Trophoblast cell (in vitro differentiated cells and primary cell): Measurements from ENCODE around the gene SGCD.

Experiments
- DNase-seq, 2 donors: peaks; one replicate each; pipeline ENCODE4 v3.0.0-alpha.2; 2016
- H2AFZ ChIP-seq: 2 replicates; pipeline ENCODE4 v1.6.1; 2013; ENCODE audit warnings: low read length, moderate library complexity, mild to moderate bottlenecking; ENCODE audit not compliant: insufficient read depth, poor library complexity
- H2AK5ac ChIP-seq: 2 replicates; pipeline ENCODE4 v1.6.1; 2013; ENCODE audit warnings: mild to moderate bottlenecking, low read length
- H2BK120ac ChIP-seq: 2 replicates; pipeline ENCODE4 v1.6.1; 2013; ENCODE audit warnings: low read length, mild to moderate bottlenecking, moderate library complexity; ENCODE audit not compliant: insufficient read depth, poor library complexity
- H2BK12ac ChIP-seq: 2 replicates; pipeline ENCODE4 v1.6.1; 2013; ENCODE audit warnings: mild to moderate bottlenecking, low read length, moderate library complexity
- H2BK5ac ChIP-seq: 2 replicates; pipeline ENCODE4 v1.6.1; 2013; ENCODE audit warnings: low read length, low read depth, moderate library complexity, mild to moderate bottlenecking; ENCODE audit not compliant: poor library complexity
- H3K14ac ChIP-seq: 2 replicates; pipeline ENCODE4 v1.6.1; 2013; ENCODE audit warnings: mild to moderate bottlenecking, low read length
- H3K18ac ChIP-seq: 2 replicates; pipeline ENCODE4 v1.6.1; 2013; ENCODE audit warnings: mild to moderate bottlenecking, low read length
- H3K23ac ChIP-seq: 2 replicates; pipeline ENCODE4 v1.6.1; 2013; ENCODE audit warnings: low read length
- H3K27ac ChIP-seq: 2 replicates; pipeline ENCODE4 v1.5.1; 2013; ENCODE audit warnings: low read depth, mild to moderate bottlenecking, inconsistent platforms, low read length, moderate library complexity
- H3K27me3 ChIP-seq: 2 replicates; pipeline ENCODE4 v1.6.1; 2013; ENCODE audit warnings: inconsistent platforms, mild to moderate bottlenecking, low read length, moderate library complexity; ENCODE audit not compliant: insufficient read depth
- H3K36me3 ChIP-seq, 2 experiments: 1 replicate in 1 of 2; 2 replicates in 1 of 2; pipeline ENCODE4 v1.6.1; 2013; ENCODE audit warnings: low read length in 2 of 2, mild to moderate bottlenecking in 2 of 2, moderate library complexity in 1 of 2; ENCODE audit not compliant: insufficient read depth in 2 of 2, control insufficient read depth in 1 of 2
- H3K4ac ChIP-seq: 2 replicates; pipeline ENCODE4 v1.6.1; 2013; ENCODE audit warnings: low read depth, mild to moderate bottlenecking, low read length, moderate library complexity
- H3K4me1 ChIP-seq, 2 experiments: 1 replicate in 1 of 2; 2 replicates in 1 of 2; pipeline ENCODE4 v1.6.1; 2013; ENCODE audit warnings: low read length in 2 of 2, mild to moderate bottlenecking in 2 of 2, moderate library complexity in 1 of 2; ENCODE audit not compliant: insufficient read depth in 2 of 2, control insufficient read depth in 1 of 2
- H3K4me2 ChIP-seq: 2 replicates; pipeline ENCODE4 v1.6.1; 2013; ENCODE audit warnings: inconsistent platforms, mild to moderate bottlenecking, low read length, moderate library complexity
- H3K4me3 ChIP-seq: 2 replicates; pipeline ENCODE4 v1.5.1; 2013; ENCODE audit warnings: mild to moderate bottlenecking, low read depth, low read length, inconsistent platforms
- H3K79me1 ChIP-seq: one replicate; pipeline ENCODE4 v1.6.1; 2013; ENCODE audit warnings: low read length
- H3K79me2 ChIP-seq: 2 replicates; pipeline ENCODE4 v1.6.1; 2013; ENCODE audit warnings: low read length, mild to moderate bottlenecking; ENCODE audit not compliant: control insufficient read depth, insufficient read depth, poor library complexity
- H3K9ac ChIP-seq: 2 replicates; pipeline ENCODE4 v1.6.1; 2013; ENCODE audit warnings: mild to moderate bottlenecking, low read length
- H3K9me3 ChIP-seq: 2 replicates; pipeline ENCODE4 v1.6.1; 2013; ENCODE audit warnings: low read depth, mild to moderate bottlenecking, control low read depth, inconsistent platforms, low read length; ENCODE audit not compliant: insufficient read depth
- H4K12ac ChIP-seq: 2 replicates; pipeline ENCODE4 v1.6.1; 2013; ENCODE audit warnings: low read depth, mild to moderate bottlenecking, low read length, moderate library complexity
- H4K8ac ChIP-seq: 2 replicates; pipeline ENCODE4 v1.6.1; 2013; ENCODE audit warnings: low read depth, mild to moderate bottlenecking, low read length, moderate library complexity
- H4K91ac ChIP-seq: one replicate; pipeline ENCODE4 v1.6.1; 2013; ENCODE audit warnings: low read depth, mild to moderate bottlenecking, low read length, moderate library complexity
- WGBS: extraction: QIAGEN DNeasy Blood & Tissue Kit; methylation state at CpG from one replicate; pipeline ENCODE4 v1.1.7; 2013; ENCODE audit warnings: missing lambda C conversion rate; ENCODE audit not compliant: insufficient read length, insufficient coverage; ENCODE audit errors: extremely low coverage; 5-methylcytosine and 5-hydroxymethylcytosine counted together

SGCD gene

DNA sequence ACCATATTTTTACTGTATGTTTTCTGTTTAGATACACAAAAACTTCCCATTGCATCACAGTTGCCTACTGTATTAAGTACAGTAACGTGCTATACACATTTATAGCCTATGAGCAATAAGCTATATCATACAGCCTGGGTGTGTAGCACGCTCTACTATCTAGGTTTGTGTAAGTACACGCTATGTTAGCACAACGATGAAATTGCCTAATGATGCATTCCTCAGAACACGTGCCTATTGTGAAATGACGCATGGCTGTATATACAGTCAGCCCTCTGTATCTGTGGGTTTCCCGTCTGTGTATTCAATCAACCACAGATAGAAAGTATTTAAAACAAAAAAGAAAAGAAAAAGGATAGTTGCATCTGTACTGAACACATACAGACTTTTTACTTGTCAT is 64.2 kb downstream of the SGCD start:
- Histone ChIP-seq H3K23ac (no peak overlapping the region), H2AK5ac (no peak overlapping the region), H4K12ac (no peak overlapping the region), H3K9ac (no peak overlapping the region), H2AFZ (no peak overlapping the region), H3K4me2 (no peak overlapping the region), H4K91ac (no peak overlapping the region), H3K79me2 (no peaks in the 10 kb centered on the region), H3K18ac (no peak overlapping the region), H3K36me3 (no peaks in the 10 kb centered on the region), H3K79me1 (no peaks in the 10 kb centered on the region), H3K4me3 (no peak overlapping the region), H3K14ac (no peak overlapping the region), H3K4me1 (peaks cover 0 to 3% of the 10 kb centered on the region in 2 experiments), H3K4ac (no peak overlapping the region), H4K8ac (no peak overlapping the region), H3K27ac (no peak overlapping the region), H3K9me3 (no peaks in the 10 kb centered on the region), H2BK12ac (no peak overlapping the region), H3K27me3 (no peaks in the 10 kb centered on the region), H2BK5ac (no peak overlapping the region), H2BK120ac (no peak overlapping the region)
- no CpG with 5 or more reads among the region's 7 CpGs for WGBS
- DNase-seq: peak; percentile 70 to 83

DNA sequence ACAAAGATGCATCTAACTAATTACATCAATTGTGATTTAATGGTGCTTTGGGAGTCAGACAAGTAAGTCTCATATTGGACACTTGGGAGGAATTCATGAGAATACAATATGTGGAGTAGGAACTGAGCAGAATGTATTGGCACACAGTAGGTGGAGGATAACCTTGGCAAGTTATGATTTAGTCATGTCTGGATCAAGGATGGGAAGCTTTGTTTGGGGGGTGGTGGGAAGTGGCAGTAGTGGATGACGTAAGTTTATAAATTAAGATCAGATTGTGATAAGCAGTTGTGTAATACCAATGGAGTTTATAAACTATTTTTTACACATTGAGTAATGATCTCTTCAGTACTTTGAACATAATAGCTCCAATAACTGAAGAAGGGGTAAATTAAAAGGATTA is 67.0 kb downstream of the SGCD start:
- Histone ChIP-seq H4K12ac (no peak overlapping the region), H3K79me1 (no peaks in the 10 kb centered on the region), H2BK5ac (no peak overlapping the region), H3K4me1 (peaks cover 0 to 3% of the 10 kb centered on the region in 2 experiments), H3K14ac (no peak overlapping the region), H3K9ac (no peak overlapping the region), H3K27ac (no peak overlapping the region), H3K9me3 (no peaks in the 10 kb centered on the region), H3K27me3 (no peaks in the 10 kb centered on the region), H2AK5ac (no peak overlapping the region), H2AFZ (no peak overlapping the region), H3K36me3 (no peaks in the 10 kb centered on the region), H3K4me2 (no peak overlapping the region), H3K23ac (no peak overlapping the region), H2BK12ac (no peak overlapping the region), H3K4me3 (no peak overlapping the region), H3K4ac (no peak overlapping the region), H2BK120ac (no peak overlapping the region), H3K18ac (no peak overlapping the region), H4K91ac (no peak overlapping the region), H4K8ac (no peak overlapping the region), H3K79me2 (no peaks in the 10 kb centered on the region)
- WGBS: no CpG with 5 or more reads among the region's 1 CpG
- no peak for DNase-seq

DNA sequence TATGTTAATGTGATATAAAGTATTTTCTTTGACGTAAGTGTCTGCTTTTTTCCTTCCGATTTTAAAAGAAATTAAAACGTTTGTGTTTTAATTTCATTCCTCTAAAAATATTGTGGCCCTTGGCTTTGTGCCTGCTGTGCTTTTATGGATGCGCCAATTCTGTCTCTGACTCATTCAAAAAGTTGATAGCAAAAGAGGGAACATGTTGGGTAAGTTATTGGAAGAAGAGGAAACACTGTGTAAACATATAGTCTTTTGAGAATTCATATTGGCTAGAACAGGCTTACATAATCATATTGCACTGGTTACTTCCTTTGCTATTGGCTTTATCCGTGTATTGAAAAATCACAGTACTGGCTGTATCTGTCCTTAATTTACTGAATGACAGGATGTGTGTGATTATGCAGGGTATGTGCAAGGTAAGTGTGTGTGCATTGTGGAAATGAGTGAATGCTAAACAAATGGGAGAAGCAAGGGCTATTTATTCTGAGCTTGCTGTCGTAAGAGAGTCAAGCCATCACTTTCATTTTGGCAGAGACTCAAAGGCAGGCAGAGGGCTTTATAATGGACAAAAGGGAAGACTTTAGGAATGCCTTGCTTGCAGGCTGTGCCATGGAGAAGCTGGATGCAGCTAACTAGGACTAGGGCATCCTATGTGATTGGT is 67.8 kb downstream of the SGCD start:
- no peak overlapping the region for H2BK120ac ChIP-seq
- no CpG with 5 or more reads among the region's 6 CpGs for WGBS
- no peaks in the 10 kb centered on the region for H3K36me3 ChIP-seq

DNA sequence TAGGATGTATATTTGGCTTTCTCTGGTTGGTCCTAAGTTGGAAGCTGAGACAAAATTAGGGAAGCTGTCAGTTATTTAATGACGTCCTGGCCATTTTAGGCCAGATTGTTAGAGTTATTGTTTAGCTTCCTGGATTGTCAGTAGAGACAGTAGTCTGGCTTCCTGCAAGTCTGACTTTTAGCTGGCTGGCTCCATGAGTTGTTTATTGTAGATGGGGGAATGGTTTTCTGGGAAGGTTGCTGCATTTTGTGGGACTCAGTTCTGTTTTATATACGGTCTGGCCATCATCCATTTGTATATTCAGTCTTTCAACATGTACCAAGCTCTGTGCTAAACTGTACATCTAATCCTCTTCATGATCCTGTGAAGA is 68.3 kb downstream of the SGCD start:
- no peak overlapping the region for H2BK12ac ChIP-seq
- WGBS: no CpG with 5 or more reads among the region's 2 CpGs
- H3K27me3 ChIP-seq: no peaks in the 10 kb centered on the region
- H4K12ac ChIP-seq: no peak overlapping the region
- no peak for DNase-seq
- no peak overlapping the region for H2BK5ac ChIP-seq
- H3K4me3 ChIP-seq: no peak overlapping the region
- H3K9ac ChIP-seq: no peak overlapping the region
- no peak overlapping the region for H3K4ac ChIP-seq
- no peak overlapping the region for H2BK120ac ChIP-seq
- no peak overlapping the region for H3K4me2 ChIP-seq
- H3K23ac ChIP-seq: no peak overlapping the region
- no peaks in the 10 kb centered on the region for H3K79me2 ChIP-seq
- H3K79me1 ChIP-seq: no peaks in the 10 kb centered on the region
- H3K36me3 ChIP-seq: no peaks in the 10 kb centered on the region
- no peak overlapping the region for H2AK5ac ChIP-seq
- H4K91ac ChIP-seq: no peak overlapping the region
- H3K9me3 ChIP-seq: no peaks in the 10 kb centered on the region
- no peak overlapping the region for H3K18ac ChIP-seq
- no peak overlapping the region for H3K27ac ChIP-seq
- H3K4me1 ChIP-seq: peaks cover 0 to under 1% of the 10 kb centered on the region in 2 experiments
- no peak overlapping the region for H2AFZ ChIP-seq
- H3K14ac ChIP-seq: no peak overlapping the region
- H4K8ac ChIP-seq: no peak overlapping the region

More for the DNA sequence above, 67.8 kb downstream of the SGCD start:
- no peaks in the 10 kb centered on the region for H3K79me2 ChIP-seq
- H3K14ac ChIP-seq: no peak overlapping the region
- no peak overlapping the region for H3K9ac ChIP-seq
- no peaks in the 10 kb centered on the region for H3K9me3 ChIP-seq
- H3K4ac ChIP-seq: no peak overlapping the region
- no peak overlapping the region for H3K4me3 ChIP-seq
- H3K4me1 ChIP-seq: peaks cover 0 to 3% of the 10 kb centered on the region in 2 experiments
- H4K8ac ChIP-seq: no peak overlapping the region
- H3K4me2 ChIP-seq: no peak overlapping the region
- no peak overlapping the region for H2AK5ac ChIP-seq
- no peak overlapping the region for H4K12ac ChIP-seq
- no peaks in the 10 kb centered on the region for H3K27me3 ChIP-seq
- no peak for DNase-seq
- no peak overlapping the region for H4K91ac ChIP-seq
- no peak overlapping the region for H2BK5ac ChIP-seq
- H3K23ac ChIP-seq: no peak overlapping the region
- no peak overlapping the region for H3K18ac ChIP-seq
- H3K27ac ChIP-seq: no peak overlapping the region
- no peak overlapping the region for H2AFZ ChIP-seq
- no peaks in the 10 kb centered on the region for H3K79me1 ChIP-seq
- H2BK12ac ChIP-seq: no peak overlapping the region
